ENCODE data around the gene EPHB1.

EPHB1 gene

GRCh38 chr3:135235541-135235940 is 440.5 kb downstream of the EPHB1 start:
- no peak for DNase-seq

- no peak for DNase-seq
Measured at GRCh38 chr3:135237371-135238143, 442.5 kb downstream of the EPHB1 start.

DNA sequence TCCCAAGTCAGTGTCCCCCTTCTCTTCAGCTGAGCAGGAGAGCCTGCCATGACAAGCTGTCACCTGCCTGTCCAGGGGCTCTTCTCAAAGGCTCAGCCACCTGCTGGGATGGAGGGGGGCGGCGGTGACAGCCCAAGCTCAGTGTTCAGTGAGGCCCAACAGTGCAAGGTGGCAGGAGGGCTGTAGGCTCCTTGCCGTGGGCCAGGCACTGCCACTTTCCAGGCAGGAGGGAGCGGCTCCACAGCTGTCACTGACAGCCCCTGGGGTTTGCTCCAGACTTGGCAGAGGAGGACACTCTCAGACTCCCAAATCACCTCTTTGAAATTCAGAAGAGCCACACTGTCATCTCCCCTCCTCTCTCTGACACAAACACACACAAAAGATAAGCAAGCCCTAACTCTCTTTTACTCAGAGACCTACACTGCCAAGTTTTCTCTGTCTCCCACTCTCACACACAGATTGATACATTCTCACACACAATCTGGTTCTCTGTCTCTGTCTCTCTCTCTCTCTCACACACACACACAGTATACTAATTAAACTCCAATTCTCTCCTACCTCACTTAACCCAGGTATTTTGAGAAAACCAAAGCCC is 443.3 kb downstream of the EPHB1 start:
- DNase-seq: no peak

GRCh38 chr3:135238871-135239614 is 444.0 kb downstream of the EPHB1 start:
- DNase-seq: no peak

- peak; percentile 48 for DNase-seq
Measured at GRCh38 chr3:135239615-135239884, 444.5 kb downstream of the EPHB1 start.

DNA sequence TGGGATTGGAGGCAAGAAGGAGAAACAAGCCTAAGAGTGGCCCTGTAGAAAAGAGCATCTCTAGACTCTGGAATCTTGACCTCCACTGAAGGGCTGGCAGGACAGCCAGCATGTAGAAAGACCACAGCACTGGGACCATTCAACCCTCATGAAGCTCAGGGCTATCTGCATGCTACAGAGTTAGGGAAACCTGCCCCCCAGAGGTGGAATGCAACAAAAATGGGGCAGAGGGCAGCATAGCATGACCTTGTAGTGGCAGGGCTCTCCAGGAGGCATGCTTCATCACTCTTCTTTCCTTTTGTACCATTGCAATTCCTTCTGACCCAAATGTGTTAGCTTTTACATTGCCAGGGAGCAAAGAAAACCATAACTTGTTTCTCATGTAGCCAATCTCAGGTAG is 445.4 kb downstream of the EPHB1 start:
- no peak for DNase-seq

DNA sequence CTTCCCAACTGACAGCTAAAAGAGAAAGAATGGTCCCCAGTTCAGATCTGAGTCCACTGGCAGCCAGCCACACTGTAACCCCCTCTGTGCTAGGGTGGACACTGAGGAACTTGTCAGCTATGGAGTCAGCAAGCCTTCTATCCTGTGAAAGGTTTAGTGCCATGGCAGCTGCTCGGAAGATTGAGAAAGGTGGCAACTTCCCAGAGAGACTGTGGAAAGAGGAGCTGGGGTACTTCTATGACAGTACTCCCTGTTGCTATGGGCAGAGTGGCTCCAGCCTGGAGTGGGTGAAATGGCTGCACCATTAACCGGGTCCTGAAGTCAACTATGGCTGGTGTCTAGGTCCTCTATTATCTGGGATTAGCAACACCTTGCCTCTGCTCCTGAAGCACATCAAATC is 447.2 kb downstream of the EPHB1 start:
- no peak for DNase-seq

DNA sequence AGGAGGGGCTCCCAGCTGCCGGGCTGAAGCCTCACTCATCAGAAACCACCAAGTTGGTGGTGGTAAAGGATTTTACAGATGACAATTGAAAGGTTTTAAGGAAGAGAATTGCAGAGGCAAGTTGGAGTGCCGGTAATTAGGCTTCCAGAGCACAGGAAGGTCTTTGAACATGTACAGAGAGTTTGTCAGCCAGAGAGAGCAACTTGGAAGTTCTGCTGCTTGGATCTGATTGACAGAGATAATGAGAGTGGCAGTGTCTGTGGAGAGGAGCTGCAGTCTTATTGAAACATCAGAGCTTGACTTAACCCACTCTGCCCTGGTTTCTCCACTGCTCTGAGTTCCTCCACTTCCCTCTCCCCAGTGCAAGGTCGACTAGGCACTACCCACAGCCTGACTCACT is 448.6 kb downstream of the EPHB1 start:
- DNase-seq: no peak

- DNase-seq: no peak
Measured at GRCh38 chr3:135246027-135246426, 451.0 kb downstream of the EPHB1 start.

DNA sequence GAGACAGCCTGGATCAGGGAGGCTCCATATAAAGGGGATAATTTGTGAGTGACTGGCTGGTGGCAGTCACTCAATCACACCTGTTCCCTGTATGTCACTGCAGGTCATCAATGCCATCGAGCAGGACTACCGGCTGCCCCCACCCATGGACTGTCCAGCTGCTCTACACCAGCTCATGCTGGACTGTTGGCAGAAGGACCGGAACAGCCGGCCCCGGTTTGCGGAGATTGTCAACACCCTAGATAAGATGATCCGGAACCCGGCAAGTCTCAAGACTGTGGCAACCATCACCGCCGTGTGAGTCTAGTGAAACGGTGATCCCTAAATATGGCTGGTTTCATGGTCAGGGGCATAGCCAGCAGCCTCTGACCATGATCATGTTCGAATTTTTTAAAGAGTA is 453.2 kb downstream of the EPHB1 start:
- DNase-seq: no peak

DNA sequence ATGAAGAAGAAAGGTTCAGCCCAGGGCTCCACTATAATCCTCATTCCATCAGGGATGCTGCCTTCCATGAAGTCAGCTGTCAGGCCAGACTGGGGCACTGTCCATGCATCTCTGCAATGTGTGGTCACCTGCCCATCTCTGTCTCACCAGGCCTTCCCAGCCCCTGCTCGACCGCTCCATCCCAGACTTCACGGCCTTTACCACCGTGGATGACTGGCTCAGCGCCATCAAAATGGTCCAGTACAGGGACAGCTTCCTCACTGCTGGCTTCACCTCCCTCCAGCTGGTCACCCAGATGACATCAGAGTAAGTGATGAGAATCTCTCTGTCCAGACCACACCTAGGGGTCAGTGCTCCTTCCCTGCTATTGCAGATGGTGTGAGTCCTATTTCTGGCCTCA is 454.1 kb downstream of the EPHB1 start:
- no peak for DNase-seq

DNA sequence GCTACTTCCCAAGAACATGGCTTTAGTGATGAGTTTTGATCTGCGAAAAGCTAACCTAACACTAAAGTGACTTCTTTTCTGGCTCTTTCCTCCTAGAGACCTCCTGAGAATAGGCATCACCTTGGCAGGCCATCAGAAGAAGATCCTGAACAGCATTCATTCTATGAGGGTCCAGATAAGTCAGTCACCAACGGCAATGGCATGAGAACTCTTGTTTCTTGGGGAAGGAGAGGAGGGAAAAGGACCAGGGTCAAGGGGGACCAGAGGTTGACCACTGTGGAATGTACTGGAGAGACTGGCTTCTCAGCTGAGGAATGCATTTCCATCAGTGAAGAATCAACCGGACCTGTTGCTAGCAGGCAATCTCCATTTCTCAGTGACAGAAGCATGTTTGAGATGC is 463.9 kb downstream of the EPHB1 start:
- DNase-seq: no peak

DNA sequence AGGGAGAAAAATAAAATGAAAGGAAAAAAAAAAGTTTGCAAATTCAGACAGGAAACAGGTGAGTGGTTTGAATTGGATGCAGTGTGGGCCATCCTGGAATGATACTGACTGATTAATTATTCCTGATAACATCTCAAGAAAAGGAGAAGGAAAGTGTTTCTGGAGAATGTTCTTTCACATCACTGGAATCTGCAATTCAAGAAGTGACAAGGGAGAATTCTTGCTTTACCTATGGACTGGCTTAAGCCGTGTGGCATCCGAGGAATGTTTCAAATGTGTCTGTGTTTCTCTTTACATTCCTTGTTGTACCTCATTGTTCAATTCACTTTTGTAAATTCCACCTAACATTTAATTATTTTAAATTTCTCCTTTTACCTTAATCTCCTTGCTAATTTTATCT is 465.0 kb downstream of the EPHB1 start:
- DNase-seq: no peak

GRCh38 chr3:135261214-135261775 is 466.2 kb downstream of the EPHB1 start:
- no peak for DNase-seq

GRCh38 chr3:135261916-135262315 is 466.9 kb downstream of the EPHB1 start:
- DNase-seq: no peak

DNA sequence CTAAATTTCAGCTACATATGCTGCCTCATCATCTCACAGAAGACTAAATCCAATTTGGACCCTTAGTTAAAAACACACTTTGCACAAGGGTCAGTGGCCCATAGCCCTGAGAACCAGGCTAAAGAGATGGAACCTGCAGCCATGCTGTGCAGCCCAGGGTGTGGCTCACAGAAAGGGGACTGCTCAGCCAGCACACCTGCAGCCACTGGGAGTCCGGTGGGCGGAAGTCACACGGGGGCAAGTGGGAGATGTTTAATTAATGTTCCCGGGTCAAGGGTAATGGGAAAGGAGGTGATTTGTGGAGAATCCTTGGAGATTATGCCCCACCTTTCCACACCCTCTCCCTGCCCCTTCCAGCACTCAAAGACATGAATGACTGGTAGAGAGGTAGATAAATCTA is 467.4 kb downstream of the EPHB1 start:
- DNase-seq: no peak

DNA sequence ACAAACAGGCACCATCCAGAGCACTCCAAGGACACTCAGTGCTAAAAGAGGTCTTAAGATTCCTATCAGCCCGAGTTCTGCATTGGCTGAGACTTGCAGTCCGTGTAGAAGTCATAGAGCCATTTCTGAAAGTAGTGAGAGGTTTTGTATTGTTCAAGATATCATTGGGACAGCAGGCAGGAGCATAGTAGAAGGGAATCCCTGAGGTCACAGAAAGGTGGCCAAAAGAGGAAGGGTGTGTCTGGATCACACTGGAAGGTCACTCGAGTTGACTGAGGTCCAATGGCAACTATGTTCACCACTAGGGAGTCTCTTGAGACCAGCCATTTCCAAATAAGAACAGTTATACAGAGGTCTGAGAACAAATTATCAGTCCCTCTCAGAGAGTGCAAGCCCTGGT is 468.3 kb downstream of the EPHB1 start:
- no peak for DNase-seq

DNA sequence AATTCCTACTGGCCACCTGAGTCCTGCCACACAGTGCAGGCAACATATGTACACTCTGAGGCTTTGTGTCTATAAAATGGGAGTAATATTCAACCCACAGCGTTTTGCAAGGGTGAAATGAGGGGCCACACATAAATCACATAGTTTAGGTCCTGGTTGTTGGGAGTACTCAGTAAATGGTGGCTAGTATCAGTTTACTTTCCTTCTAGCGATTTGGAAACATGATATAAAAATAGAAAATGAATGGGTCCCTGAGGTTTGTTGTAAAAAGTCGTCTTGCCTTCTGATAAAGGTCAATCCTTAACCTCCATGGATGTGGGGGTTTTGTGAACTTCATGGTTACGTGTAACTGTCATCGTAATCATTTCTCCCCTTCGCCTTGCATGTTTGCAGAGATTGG is 472.4 kb downstream of the EPHB1 start:
- DNase-seq: no peak

DNA sequence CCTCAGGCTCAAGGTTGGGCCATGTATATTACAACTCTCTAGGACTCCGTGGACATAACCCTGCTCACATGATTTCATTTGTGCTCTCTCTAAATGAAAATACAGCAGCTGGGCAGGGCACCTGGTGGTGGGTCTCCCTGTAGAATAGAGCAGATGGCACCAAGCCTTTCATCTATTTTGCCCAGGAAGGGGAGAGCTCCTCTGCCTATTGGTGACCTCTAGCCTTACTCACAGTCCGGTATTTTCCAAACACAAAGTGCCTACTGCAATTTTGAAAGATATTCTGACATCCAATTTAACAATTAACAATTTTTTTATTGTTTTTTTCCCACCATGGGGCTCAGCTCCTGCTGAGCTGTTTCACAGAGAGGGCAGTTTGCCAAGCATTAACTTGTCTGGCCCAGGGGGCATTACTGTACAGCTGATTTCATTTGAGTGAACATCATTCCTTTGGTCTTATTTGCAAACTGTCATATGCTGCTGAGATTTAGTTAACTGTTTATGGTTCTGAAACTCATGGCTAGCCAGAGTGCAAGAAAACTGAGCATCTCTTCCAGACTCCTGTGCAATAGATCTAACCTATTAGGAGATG is 474.0 kb downstream of the EPHB1 start:
- DNase-seq: no peak

DNA sequence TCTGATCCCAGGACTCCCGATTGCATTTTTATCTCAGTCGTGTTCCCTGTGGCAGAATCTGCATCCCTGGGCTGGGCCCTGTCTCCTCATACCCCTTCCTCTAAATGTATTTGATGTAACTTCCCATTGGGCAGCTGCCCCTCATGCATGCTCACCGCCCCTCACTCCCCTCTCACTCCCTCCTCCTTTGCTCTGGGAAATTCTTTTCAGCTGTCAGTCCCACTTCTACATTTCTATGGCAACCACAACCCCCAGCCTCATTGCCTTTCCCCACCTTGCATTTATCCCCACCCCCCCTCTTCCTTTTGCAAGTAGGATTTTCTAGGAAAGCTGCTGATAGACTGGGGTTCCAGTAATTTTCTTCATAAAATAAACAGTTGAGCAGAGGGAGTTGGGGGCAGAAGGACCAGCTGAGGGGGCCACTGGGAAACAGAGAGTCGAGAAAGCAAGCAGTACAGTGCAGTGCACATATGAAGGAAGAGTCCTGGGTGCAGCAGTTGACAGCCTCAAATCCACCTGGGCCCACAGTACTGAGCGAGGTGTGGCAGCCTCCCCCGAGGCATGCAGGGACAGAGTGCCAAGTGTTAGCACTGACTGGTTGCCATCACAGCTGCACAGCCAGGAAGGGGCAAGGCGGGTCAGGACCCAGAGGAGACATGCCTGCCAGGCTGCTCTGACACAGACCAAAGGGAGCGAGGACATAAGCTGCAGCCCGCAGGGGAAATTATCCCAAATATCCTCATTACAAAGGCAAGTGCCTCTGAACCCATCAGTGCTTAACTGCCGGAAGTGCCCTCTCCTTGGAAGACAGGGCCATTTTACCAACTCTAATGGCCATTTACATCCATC is 476.3 kb downstream of the EPHB1 start:
- DNase-seq: no peak

DNA sequence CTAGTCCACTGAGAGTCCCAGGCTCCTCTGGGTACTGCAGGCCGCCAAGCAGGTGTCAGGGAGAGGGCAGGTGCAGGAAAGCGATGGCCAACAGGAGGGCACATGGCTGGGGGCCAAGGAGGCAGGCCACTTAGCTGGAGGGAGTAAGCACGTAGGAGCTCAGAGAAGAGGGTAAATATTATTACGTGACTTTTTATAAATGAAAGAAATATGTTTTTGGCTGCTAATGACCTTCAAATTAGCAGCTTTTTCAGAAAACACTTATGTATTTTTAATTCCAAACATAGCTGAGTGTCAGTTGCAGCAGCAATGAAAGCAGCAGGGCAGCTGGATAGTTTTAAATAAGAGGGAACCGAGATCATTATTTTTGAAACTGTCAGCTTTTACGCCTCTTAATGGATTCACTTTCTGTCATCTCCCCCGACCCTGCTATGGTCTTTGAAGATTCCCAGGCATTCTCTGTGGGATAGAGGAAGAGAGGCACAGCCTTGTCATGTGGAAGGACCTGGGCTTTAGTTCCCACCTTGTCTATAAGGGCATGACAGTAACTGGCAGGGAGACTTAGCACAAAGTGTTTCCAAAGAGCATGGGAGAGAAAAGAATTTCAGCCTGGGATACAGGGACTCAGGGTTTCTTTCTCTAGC is 477.1 kb downstream of the EPHB1 start:
- DNase-seq: peak; percentile 94

GRCh38 chr3:135292162-135292561 is 497.1 kb downstream of the EPHB1 start:
- no peak for DNase-seq

Data from NCI-H2029 treated with DMSO at 0.1 percent for 48 hours (cell line).